Right renal cortex interstitium (tissue), 3 donors: ENCODE data around the gene ADCY10. TPM values are rescaled to one million over a fixed set of nuclear protein-coding genes. Genes with fewer than 3 reads are reported as not detected.

Experiments
- DNase-seq, 3 donors: peaks; one replicate each; pipeline ENCODE4 v3.0.0-alpha.2; 2013; ENCODE audit warnings: low read depth in 3 of 3, low spot score in 2 of 3
- polyA plus RNA-seq, 3 donors: library from polyadenylated mRNA; unstranded; fragments of 120-200 nt; gene quantifications; one replicate each; pipeline ENCODE4 v1.2.1, GENCODE V29; 2013; ENCODE audit not compliant: insufficient read length in 3 of 3

ADCY10 gene
- polyA plus RNA-seq, 3 donors: 0.31 to 0.44 (median 0.35) TPM

- no peak for DNase-seq
Measured at GRCh38 chr1:167786502-167786901, 127.4 kb downstream of the ADCY10 start.

- no peak for DNase-seq
Measured at GRCh38 chr1:167784876-167785550, 128.9 kb downstream of the ADCY10 start.

GRCh38 chr1:167782946-167783345 lies 131.0 kb downstream of the ADCY10 start:
- DNase-seq: no peak

GRCh38 chr1:167781558-167781957 lies 132.4 kb downstream of the ADCY10 start:
- no peak for DNase-seq

DNA sequence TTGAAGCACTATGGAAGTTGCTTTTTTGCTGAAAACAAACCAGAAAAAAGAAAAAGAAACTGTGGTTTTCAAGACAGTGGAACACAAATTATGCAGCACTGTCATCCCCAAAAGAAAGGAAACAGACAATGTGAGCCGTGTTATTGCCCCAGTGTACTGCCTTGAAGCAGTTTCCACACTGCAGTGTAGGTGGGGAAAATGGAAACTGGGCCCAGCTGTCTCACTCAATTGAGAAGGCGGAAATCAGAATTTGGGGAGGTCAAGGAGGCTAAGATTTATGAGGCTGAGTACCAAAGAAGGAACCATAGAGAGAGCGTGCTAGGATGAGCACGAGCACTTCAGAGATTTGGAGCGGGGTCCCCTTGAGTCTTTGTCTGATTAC lies 136.7 kb downstream of the ADCY10 start:
- no peak for DNase-seq

DNA sequence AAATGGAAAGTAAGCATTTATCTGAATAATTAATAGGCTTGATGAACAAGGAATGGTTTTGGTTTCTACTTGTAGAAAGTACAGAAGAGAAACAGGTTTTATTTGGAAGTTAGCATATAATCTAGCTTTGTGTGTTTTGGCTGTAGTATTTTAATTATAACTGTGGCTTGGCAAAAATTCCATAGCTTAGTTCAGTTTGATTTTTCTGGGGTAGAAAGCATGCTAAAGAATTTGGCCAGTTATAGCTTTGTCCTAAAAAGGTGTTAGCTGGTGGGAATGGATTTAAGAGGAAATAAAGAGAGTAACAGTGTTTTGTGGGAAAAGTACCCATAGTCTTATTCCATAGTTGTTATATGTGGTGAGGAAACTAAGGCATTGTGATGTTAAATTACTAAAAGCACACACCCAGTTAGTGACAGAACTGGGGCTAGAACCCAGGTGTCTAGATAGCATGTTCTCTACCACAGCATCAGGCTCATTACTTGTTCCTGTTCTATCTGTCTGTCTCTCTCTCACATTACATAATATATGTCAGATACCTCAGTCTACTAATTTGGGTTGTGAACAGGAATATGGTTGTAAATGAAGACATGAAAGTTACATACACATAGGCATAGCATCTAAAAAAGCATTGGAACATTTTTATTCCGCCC lies 137.2 kb downstream of the ADCY10 start:
- DNase-seq: no peak

DNA sequence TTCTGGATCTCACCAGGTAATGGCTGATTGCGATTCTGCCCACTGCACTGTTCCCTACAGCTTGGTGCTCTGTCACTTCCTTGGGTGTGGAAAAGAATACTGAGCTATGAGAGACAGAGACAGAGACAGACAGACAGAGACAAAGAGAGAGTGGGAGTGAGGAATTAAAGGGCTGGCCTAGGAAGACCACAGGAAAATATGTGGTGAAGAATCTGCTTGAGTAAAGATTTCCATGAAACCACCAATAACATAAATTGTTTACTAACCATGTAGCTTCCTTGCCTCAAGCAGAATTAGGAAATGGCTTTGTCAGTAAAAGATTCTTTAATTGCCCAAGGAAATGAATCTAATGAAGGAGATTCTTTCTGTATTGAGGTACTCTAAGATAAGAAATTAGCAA lies 137.8 kb downstream of the ADCY10 start:
- no peak for DNase-seq

- no peak for DNase-seq
Measured at GRCh38 chr1:167775178-167775577, 138.8 kb downstream of the ADCY10 start.

DNA sequence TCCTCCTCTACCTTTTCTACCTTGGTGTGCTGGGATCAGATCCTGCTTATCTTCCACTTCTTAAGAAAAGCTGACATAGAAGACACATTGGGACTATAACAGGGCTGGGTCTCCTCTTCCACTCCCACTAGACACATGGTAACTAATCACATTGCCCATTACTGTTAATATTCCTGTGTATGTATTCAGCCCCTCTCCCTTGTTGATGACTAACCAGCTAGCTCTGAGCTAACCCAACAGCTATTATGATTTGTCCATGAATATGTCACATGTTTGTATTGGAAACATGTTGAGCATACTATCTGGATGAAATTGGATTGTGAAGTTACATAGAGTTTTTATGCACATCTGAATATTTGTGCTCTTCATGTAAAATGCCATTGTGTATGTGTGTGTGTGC lies 139.2 kb downstream of the ADCY10 start:
- no peak for DNase-seq

DNA sequence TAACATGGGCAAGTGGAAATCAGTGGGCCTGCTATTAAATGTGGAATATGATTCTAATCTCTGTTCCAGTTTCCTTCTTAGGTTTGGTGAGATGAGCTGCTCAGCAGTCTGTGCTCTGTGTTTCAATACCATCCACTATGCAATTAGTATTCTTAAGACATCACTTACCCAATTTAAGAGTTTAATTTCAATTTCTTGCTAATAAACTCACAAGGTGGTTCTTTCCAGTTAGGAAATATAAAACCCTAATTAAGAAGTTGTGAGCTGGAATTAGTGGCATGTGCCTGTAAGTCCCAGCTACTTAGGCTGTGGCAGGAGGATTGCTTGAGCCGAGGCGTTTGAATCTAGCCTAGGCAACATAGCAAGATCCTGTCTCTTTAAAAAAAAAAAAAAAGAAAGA lies 140.4 kb downstream of the ADCY10 start:
- DNase-seq: no peak

- no peak for DNase-seq
Measured at GRCh38 chr1:167772436-167772835, 141.5 kb downstream of the ADCY10 start.

DNA sequence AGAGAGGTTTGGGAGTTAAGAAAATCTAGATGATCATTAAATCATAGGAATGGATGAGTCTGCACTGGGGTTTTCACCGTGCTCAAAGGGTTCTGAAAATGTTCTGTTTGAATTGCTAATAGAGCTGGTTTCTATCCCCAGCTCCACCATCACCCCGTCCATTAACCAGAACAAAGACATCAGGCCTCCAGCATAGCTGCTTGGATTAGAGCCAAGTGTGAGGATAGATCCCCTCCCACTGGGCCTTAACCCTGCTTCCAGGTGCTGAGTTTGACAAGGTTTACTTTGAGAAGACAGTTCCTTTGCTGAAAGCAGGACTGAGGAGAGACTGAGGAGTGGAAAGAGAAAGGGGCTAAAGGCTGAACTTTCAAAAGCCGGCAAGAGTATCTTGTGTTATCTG lies 143.8 kb downstream of the ADCY10 start:
- DNase-seq: no peak

DNA sequence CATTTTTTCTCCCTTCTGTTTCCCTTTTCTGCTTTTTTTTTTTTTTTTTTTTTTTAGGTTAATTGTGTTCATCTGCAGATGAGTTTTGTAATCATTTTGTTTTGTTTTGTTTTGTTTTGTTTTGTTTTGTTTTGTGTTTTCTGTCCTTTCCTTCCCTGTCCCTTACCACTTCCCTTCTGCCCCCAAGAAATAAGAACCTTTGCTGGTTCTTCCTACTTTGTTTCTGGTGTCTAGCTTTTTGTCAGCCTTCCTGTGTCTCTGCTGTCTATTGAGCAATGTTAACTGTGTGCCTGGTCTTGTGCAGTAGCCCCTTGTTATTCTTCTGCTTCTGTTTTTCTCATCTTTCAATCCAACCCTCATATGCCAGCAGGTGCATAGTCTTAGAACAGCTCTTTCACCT lies 146.2 kb downstream of the ADCY10 start:
- no peak for DNase-seq

DNA sequence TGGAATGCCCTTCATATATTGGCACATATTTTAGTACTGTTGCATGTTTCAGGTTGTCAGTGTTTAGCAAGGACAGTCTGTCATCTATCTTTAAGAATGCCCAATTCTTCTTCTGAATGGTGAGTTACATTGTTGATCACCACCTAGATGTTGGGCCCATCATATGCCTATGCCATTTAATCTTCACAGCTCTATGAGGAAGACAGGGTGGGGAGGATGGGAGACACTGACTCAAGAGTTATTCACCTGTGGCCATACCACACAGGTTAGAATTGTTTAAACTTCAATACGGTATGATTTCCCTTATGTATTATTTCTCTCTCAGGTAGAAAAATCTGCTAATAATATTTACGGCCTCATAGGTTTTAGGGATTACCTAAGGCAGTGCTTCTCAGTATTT lies 147.4 kb downstream of the ADCY10 start:
- no peak for DNase-seq

GRCh38 chr1:167765496-167765895 lies 148.4 kb downstream of the ADCY10 start:
- no peak for DNase-seq

- no peak for DNase-seq
Measured at GRCh38 chr1:167764458-167765330, 149.2 kb downstream of the ADCY10 start.

- DNase-seq: no peak
Measured at GRCh38 chr1:167763525-167764220, 150.3 kb downstream of the ADCY10 start.

- no peak for DNase-seq
Measured at GRCh38 chr1:167762061-167762746, 151.7 kb downstream of the ADCY10 start.

- DNase-seq: no peak
Measured at GRCh38 chr1:167761400-167761799, 152.5 kb downstream of the ADCY10 start.
